ENCODE results near the gene FBXW7.

FBXW7 gene

DNA sequence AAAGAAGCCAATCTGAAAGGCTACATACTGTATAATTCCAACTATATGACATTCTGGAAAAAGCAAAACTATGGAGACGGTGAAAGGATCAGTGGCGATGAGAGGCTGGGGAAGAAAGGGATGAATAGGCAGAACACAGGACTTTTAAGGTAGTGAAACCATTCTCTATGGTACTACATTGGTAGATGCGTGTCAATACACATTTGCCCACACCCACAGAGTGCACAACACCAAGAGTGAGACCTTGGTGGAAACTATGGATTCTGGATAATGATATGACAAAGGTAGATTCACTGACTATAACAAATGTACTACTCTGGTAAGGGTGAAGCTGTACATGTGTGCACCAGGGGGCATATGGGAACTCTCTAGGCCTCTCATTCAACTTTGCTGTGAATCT lies 134.5 kb downstream of the FBXW7 start:
- H3K79me2 ChIP-seq (ENCODE audit: control insufficient read depth, insufficient read depth, low read length, unreplicated experiment): peaks cover 6% of the 10 kb centered on the region

DNA sequence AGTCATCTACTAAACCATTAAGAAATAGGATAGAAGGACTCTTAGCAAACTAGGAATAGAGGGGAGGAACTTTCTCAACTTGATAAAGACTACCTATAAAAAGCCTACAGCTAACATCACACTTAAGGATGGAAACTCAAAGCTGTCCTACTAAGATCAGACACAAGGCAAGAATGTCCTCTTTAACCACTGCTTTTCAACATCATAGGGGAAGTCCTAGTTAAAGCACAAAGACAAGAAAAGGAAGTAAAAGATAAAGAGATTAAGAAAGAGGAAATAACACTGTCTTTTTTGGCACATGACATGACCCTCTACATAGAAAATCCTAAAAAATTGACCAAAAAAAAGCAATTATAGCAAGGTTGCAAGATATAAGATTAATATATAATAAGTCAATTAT lies 136.6 kb downstream of the FBXW7 start:
- H3K27me3 ChIP-seq (ENCODE audit: insufficient read depth, low read length): no peaks in the 10 kb centered on the region
- H3K79me2 ChIP-seq (ENCODE audit: control insufficient read depth, insufficient read depth, low read length, unreplicated experiment): peaks cover 6% of the 10 kb centered on the region
- H3K27ac ChIP-seq (ENCODE audit: low read depth, low read length): no peak overlapping the region
- H3K36me3 ChIP-seq (ENCODE audit: insufficient read depth, low read length): no peaks in the 10 kb centered on the region
- H3K4me3 ChIP-seq (ENCODE audit: low read depth, low read length): no peak overlapping the region
- H3K4me1 ChIP-seq (ENCODE audit: control insufficient read depth, insufficient read depth, low read length, unreplicated experiment): peaks cover 3% of the 10 kb centered on the region
- H2AFZ ChIP-seq (ENCODE audit: low read length, unreplicated experiment): no peak overlapping the region

More for the DNA sequence above, 134.5 kb downstream of the FBXW7 start:
- Histone ChIP-seq H3K27me3 (ENCODE audit: insufficient read depth, low read length) (no peaks in the 10 kb centered on the region), H3K36me3 (ENCODE audit: insufficient read depth, low read length) (no peaks in the 10 kb centered on the region), H3K4me3 (ENCODE audit: low read depth, low read length) (no peak overlapping the region), H3K27ac (ENCODE audit: low read depth, low read length) (no peak overlapping the region), H3K4me1 (ENCODE audit: control insufficient read depth, insufficient read depth, low read length, unreplicated experiment) (peaks cover 3% of the 10 kb centered on the region), H2AFZ (ENCODE audit: low read length, unreplicated experiment) (no peak overlapping the region)

DNA sequence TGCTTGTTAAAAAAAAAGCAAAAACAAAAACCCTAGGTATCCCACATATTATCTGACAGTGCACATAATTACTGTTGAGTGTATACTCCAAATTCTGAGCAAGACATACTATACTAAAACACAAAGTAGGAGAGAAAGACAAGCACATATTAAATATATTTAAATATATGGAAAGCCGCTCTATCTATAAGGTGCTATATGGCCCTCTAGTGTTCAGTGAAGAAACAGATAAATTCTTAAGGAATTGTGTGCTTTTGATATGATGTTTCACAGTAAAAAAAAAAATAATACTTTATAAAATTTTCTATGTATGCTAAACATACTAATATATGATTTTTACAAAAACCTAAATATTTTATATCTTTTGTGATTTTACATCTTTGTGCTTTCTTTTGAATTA lies 137.8 kb downstream of the FBXW7 start:
- Histone ChIP-seq H3K79me2 (ENCODE audit: control insufficient read depth, insufficient read depth, low read length, unreplicated experiment) (peaks cover 6% of the 10 kb centered on the region), H3K4me3 (ENCODE audit: low read depth, low read length) (no peak overlapping the region), H3K4me1 (ENCODE audit: control insufficient read depth, insufficient read depth, low read length, unreplicated experiment) (peaks cover 3% of the 10 kb centered on the region), H3K27ac (ENCODE audit: low read depth, low read length) (no peak overlapping the region), H3K36me3 (ENCODE audit: insufficient read depth, low read length) (no peaks in the 10 kb centered on the region), H2AFZ (ENCODE audit: low read length, unreplicated experiment) (no peak overlapping the region), H3K27me3 (ENCODE audit: insufficient read depth, low read length) (no peaks in the 10 kb centered on the region)

DNA sequence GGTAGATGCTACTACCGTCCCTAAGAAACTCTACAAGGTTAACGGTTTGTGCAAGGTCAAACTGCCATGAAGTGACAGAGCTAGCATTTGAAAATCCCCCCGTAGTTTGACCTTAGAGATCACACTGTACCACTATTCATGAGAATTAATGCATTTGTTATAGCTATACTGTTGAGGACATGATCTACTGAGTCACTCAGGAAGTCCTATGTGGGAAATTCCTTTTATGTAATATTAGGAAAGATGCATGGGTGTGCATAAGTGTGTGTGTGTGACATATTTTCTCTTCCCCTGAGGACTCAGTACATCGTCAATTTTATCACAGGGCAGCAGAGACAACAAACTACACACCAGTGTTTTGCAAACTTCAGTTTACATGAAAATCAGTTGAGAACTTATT lies 141.1 kb downstream of the FBXW7 start:
- Histone ChIP-seq H3K4me1 (ENCODE audit: control insufficient read depth, insufficient read depth, low read length, unreplicated experiment) (no peaks in the 10 kb centered on the region), H2AFZ (ENCODE audit: low read length, unreplicated experiment) (no peak overlapping the region), H3K79me2 (ENCODE audit: control insufficient read depth, insufficient read depth, low read length, unreplicated experiment) (peaks cover 4% of the 10 kb centered on the region), H3K4me3 (ENCODE audit: low read depth, low read length) (no peak overlapping the region), H3K27me3 (ENCODE audit: insufficient read depth, low read length) (no peaks in the 10 kb centered on the region), H3K27ac (ENCODE audit: low read depth, low read length) (no peak overlapping the region), H3K36me3 (ENCODE audit: insufficient read depth, low read length) (no peaks in the 10 kb centered on the region)

DNA sequence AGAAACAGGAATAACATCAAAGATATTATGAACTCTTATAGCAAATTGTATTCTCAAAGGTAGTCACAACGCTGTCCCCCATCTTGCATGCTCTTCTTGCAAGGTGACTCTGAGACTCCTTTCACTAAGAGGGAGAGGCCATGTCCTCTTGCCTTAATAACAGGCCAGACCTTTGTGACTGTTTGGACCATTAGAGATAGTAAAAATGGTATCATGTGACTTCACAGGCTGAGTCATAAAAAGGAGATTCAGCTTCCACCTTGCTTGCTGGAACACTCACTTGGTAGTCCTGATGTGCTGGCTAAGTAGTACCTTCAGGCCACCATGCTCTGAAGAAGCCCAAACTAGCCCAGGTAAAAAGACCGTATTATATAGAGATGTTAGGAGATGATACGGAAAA lies 143.8 kb downstream of the FBXW7 start:
- Histone ChIP-seq H3K4me1 (ENCODE audit: control insufficient read depth, insufficient read depth, low read length, unreplicated experiment) (no peaks in the 10 kb centered on the region), H3K36me3 (ENCODE audit: insufficient read depth, low read length) (no peaks in the 10 kb centered on the region), H2AFZ (ENCODE audit: low read length, unreplicated experiment) (no peak overlapping the region), H3K79me2 (ENCODE audit: control insufficient read depth, insufficient read depth, low read length, unreplicated experiment) (peaks cover under 1% of the 10 kb centered on the region), H3K27ac (ENCODE audit: low read depth, low read length) (no peak overlapping the region), H3K27me3 (ENCODE audit: insufficient read depth, low read length) (no peaks in the 10 kb centered on the region), H3K4me3 (ENCODE audit: low read depth, low read length) (no peak overlapping the region)

DNA sequence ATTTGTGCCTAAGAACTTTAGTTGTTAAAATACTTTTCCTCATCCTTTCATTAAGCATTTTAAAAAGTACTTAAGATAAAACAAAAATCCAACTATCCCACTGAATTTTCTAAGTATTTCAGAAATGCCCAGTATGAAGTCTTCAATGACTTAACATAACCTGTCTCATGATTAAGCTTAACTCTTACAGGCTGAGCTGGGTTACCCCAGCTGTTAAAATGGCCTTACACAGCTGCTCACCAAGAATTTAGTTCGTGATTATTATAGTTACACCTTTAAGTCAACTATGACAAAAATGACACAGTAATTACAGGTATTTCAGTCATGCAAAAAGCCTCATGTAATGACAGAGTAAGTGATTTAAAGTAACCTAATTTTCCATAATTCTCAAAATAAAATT lies 145.7 kb downstream of the FBXW7 start:
- Histone ChIP-seq H3K4me3 (ENCODE audit: low read depth, low read length) (no peak overlapping the region), H3K4me1 (ENCODE audit: control insufficient read depth, insufficient read depth, low read length, unreplicated experiment) (no peaks in the 10 kb centered on the region), H3K79me2 (ENCODE audit: control insufficient read depth, insufficient read depth, low read length, unreplicated experiment) (no peaks in the 10 kb centered on the region), H2AFZ (ENCODE audit: low read length, unreplicated experiment) (no peak overlapping the region), H3K36me3 (ENCODE audit: insufficient read depth, low read length) (no peaks in the 10 kb centered on the region), H3K27me3 (ENCODE audit: insufficient read depth, low read length) (no peaks in the 10 kb centered on the region), H3K27ac (ENCODE audit: low read depth, low read length) (no peak overlapping the region)

DNA sequence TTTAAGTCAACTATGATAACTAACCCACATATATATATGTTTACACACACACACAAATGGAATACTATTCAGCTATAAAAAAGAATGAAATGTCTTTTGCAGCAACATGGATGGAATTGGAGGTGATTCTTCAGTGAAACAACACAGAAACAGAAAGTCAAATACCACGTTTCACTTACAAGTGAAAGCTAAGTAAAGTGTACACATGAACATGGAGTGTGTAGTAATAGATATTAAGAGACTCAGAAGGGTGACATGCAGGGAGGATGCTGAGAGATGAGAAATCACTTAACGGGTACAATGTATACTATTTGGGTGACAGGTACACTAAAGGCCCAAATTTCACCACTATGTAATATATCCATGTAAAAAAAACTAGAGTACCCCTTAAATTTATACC lies 146.5 kb downstream of the FBXW7 start:
- no peaks in the 10 kb centered on the region for H3K27me3 ChIP-seq (ENCODE audit: insufficient read depth, low read length)
- H3K79me2 ChIP-seq (ENCODE audit: control insufficient read depth, insufficient read depth, low read length, unreplicated experiment): no peaks in the 10 kb centered on the region
- no peak overlapping the region for H2AFZ ChIP-seq (ENCODE audit: low read length, unreplicated experiment)
- H3K27ac ChIP-seq (ENCODE audit: low read depth, low read length): no peak overlapping the region
- no peaks in the 10 kb centered on the region for H3K4me1 ChIP-seq (ENCODE audit: control insufficient read depth, insufficient read depth, low read length, unreplicated experiment)
- no peak overlapping the region for H3K4me3 ChIP-seq (ENCODE audit: low read depth, low read length)
- no peaks in the 10 kb centered on the region for H3K36me3 ChIP-seq (ENCODE audit: insufficient read depth, low read length)

DNA sequence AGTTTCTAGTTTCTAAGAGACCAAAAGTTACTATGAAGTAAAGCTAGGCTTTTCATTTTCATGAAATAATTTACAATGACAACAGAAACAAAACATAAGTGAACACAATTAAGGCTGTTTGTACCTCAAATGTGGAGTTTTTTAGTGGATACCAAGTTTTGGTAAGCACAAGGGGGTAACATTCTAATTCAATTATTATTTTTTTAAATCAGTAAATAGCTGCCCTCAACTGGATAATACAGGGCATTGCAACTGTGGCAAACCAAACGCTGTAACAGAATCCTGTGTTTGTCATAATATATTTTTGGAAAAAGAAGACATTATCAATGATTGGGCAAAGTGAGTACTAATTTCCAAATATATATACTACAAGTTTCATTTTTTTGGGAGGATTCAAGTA lies 150.3 kb downstream of the FBXW7 start:
- peaks cover 7% of the 10 kb centered on the region for H3K79me2 ChIP-seq (ENCODE audit: control insufficient read depth, insufficient read depth, low read length, unreplicated experiment)
- no peak overlapping the region for H2AFZ ChIP-seq (ENCODE audit: low read length, unreplicated experiment)
- no peaks in the 10 kb centered on the region for H3K27me3 ChIP-seq (ENCODE audit: insufficient read depth, low read length)
- H3K4me1 ChIP-seq (ENCODE audit: control insufficient read depth, insufficient read depth, low read length, unreplicated experiment): peaks cover 14% of the 10 kb centered on the region
- H3K4me3 ChIP-seq (ENCODE audit: low read depth, low read length): no peak overlapping the region
- H3K36me3 ChIP-seq (ENCODE audit: insufficient read depth, low read length): no peaks in the 10 kb centered on the region
- no peak overlapping the region for H3K27ac ChIP-seq (ENCODE audit: low read depth, low read length)

DNA sequence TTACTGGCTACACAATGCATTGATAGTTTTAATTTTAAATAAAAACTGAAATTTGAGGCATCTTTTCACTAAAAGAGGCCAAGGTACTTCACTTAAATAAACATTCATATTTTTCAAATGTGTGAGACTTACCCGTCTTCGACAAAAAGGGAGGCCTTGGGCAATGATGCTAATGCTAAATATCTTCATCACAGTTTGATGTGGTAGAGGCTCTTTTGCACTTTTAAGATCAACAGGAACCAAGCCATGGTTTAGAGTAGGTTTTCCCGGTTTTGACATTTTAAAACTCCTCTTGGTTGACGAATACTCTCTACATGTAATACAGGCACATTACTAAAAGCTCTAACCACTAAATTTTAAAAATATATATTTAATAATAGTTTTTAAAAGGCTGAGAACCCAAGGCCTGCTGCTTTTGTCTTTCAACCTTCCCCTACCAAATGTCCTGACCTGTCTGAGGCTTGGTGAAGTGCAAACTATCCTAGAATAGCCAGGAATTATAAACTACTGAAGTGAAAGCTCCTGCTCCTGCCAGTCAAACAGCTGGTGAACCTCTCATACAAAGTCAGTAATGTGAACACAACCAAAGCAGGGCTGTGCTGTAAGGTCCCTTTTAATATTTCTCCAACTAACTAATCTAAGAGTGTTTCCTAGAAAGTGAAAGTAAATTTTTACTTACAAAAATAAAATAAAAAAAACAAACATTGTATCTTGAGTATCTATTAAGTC lies 153.7 kb downstream of the FBXW7 start:
- H3K4me1 ChIP-seq (ENCODE audit: control insufficient read depth, insufficient read depth, low read length, unreplicated experiment): peaks cover 14% of the 10 kb centered on the region
- H3K36me3 ChIP-seq (ENCODE audit: insufficient read depth, low read length): no peaks in the 10 kb centered on the region
- no peaks in the 10 kb centered on the region for H3K27me3 ChIP-seq (ENCODE audit: insufficient read depth, low read length)
- H3K79me2 ChIP-seq (ENCODE audit: control insufficient read depth, insufficient read depth, low read length, unreplicated experiment): peaks cover 7% of the 10 kb centered on the region
- H3K27ac ChIP-seq (ENCODE audit: low read depth, low read length): no peak overlapping the region
- H3K4me3 ChIP-seq (ENCODE audit: low read depth, low read length): peak overlapping the region; percentile 60
- H2AFZ ChIP-seq (ENCODE audit: low read length, unreplicated experiment): no peak overlapping the region

DNA sequence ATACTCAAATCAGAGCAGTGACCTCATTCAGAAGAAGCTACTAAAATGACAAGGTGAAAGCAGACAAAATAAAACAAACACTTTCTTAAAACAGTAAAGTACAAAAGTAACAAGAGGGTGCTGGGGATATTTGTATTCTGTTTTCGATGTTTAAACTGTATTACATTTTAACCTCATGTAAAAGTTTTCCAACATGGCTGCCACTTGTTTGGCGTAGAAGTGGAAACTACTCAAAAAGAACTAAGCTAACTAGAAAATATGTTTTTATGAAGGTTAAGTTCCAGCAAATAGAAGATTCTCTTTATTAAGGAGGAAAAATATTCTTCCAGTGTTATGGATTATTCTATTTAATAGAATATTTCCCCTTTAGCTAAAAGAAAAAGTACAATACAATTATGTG lies 155.0 kb downstream of the FBXW7 start:
- Histone ChIP-seq H3K79me2 (ENCODE audit: control insufficient read depth, insufficient read depth, low read length, unreplicated experiment) (peaks cover 7% of the 10 kb centered on the region), H3K4me3 (ENCODE audit: low read depth, low read length) (no peak overlapping the region), H3K27me3 (ENCODE audit: insufficient read depth, low read length) (no peaks in the 10 kb centered on the region), H2AFZ (ENCODE audit: low read length, unreplicated experiment) (no peak overlapping the region), H3K27ac (ENCODE audit: low read depth, low read length) (no peak overlapping the region), H3K4me1 (ENCODE audit: control insufficient read depth, insufficient read depth, low read length, unreplicated experiment) (peaks cover 14% of the 10 kb centered on the region), H3K36me3 (ENCODE audit: insufficient read depth, low read length) (no peaks in the 10 kb centered on the region)

DNA sequence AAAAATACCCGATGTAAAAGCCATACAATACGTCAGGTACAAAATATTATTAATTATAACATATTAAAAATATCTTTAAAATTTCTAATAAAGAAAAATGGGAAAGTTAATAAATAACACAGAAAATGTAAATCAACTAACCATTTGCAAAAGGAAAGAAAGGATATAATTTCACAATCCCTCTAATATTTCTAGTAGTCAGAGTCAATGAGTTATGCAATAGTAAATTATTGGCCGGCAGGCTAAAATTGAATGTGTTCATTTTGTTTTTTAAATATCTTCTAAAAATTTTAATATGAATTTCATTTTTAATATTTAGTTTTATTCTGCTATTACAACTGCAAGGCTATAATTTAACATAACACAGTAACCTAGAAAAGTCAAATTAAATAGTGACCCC lies 155.7 kb downstream of the FBXW7 start:
- Histone ChIP-seq H3K27me3 (ENCODE audit: insufficient read depth, low read length) (no peaks in the 10 kb centered on the region), H3K79me2 (ENCODE audit: control insufficient read depth, insufficient read depth, low read length, unreplicated experiment) (peaks cover 7% of the 10 kb centered on the region), H3K27ac (ENCODE audit: low read depth, low read length) (no peak overlapping the region), H2AFZ (ENCODE audit: low read length, unreplicated experiment) (no peak overlapping the region), H3K4me1 (ENCODE audit: control insufficient read depth, insufficient read depth, low read length, unreplicated experiment) (peaks cover 14% of the 10 kb centered on the region), H3K36me3 (ENCODE audit: insufficient read depth, low read length) (no peaks in the 10 kb centered on the region), H3K4me3 (ENCODE audit: low read depth, low read length) (no peak overlapping the region)
